Stimulated activated CD8-positive, alpha-beta memory T cell treated with anti-CD3 and anti-CD28 coated beads, Interleukin-4, amount 100 ng/mL, for 24 hours (primary cell): ENCODE measurements around the gene RPL31.

Experiments
- DNase-seq: peaks from one replicate; pipeline ENCODE4 v3.0.0-alpha.2; 2020; ENCODE audit warnings: low read depth

Gene RPL31

GRCh38 chr2:100995309-100996075 is 6.6 kb upstream of the RPL31 start:
- DNase-seq: no peak

- DNase-seq: no peak
Observed at GRCh38 chr2:100997509-100998234, 4.4 kb upstream of the RPL31 start.

- no peak for DNase-seq
Observed at GRCh38 chr2:100998235-100998573, 3.9 kb upstream of the RPL31 start.

GRCh38 chr2:100999995-101000394 is 2.1 kb upstream of the RPL31 start:
- DNase-seq: no peak

- no peak for DNase-seq
Observed at GRCh38 chr2:101002562-101003277, 631 bp downstream of the RPL31 start.

- no peak for DNase-seq
Observed at GRCh38 chr2:101003278-101003775, 1.2 kb downstream of the RPL31 start.

- DNase-seq: no peak
Observed at GRCh38 chr2:101004620-101005325, 2.7 kb downstream of the RPL31 start.

GRCh38 chr2:101006065-101006715 is 4.1 kb downstream of the RPL31 start:
- DNase-seq: no peak

- DNase-seq: no peak
Observed at GRCh38 chr2:101007415-101008345, 5.6 kb downstream of the RPL31 start.

GRCh38 chr2:101011152-101011551 is 9.1 kb downstream of the RPL31 start:
- DNase-seq: no peak

GRCh38 chr2:101012054-101012705 is 10.1 kb downstream of the RPL31 start:
- DNase-seq: no peak

- DNase-seq: no peak
Observed at GRCh38 chr2:101012706-101013181, 10.7 kb downstream of the RPL31 start.

- DNase-seq: no peak
Observed at GRCh38 chr2:101014264-101014857, 12.3 kb downstream of the RPL31 start.

GRCh38 chr2:101017371-101017770 is 15.3 kb downstream of the RPL31 start:
- no peak for DNase-seq

GRCh38 chr2:101018934-101019333 is 16.8 kb downstream of the RPL31 start:
- no peak for DNase-seq

GRCh38 chr2:101022221-101022620 is 20.1 kb downstream of the RPL31 start:
- no peak for DNase-seq

GRCh38 chr2:101023327-101024107 is 21.4 kb downstream of the RPL31 start:
- no peak for DNase-seq

- DNase-seq: no peak
Observed at GRCh38 chr2:101025561-101025960, 23.5 kb downstream of the RPL31 start.

- DNase-seq: no peak
Observed at GRCh38 chr2:101026253-101026701, 24.2 kb downstream of the RPL31 start.
